MG63 (cell line): ENCODE data around the gene PLK3. TPM values are rescaled to one million over a fixed set of nuclear protein-coding genes. Genes with fewer than 3 reads are reported as not detected.

Experiments used
- total RNA-seq: library from RNA; depleted of rRNA; stranded (reverse); fragments of >200 nt; shearing (Covaris generic); gene quantifications from 2 replicates; pipeline ENCODE4 v1.2.3, GENCODE V29; 2014; ENCODE audit warnings: low replicate concordance; rRNA removed

PLK3 gene
- total RNA-seq, 1 experiment from 2014 or later = 5.3 TPM

Other genes with a start within 250 kb of the PLK3 start
- gene TMEM53, start 125.9 kb upstream of the PLK3 start, total RNA-seq = 1.5 and 10.6 TPM in 2 replicates
- not detected in 2 replicates for gene ARMH1, start 125.7 kb upstream of the PLK3 start, total RNA-seq
- gene RNU5D-1, start 69.2 kb upstream of the PLK3 start, total RNA-seq = not detected in 2 replicates
- 39.0 and 54.1 TPM in 2 replicates for gene KIF2C, start 60.5 kb upstream of the PLK3 start, total RNA-seq
- gene RPS8, start 24.8 kb upstream of the PLK3 start, total RNA-seq = 2,690 and 3,127 TPM in 2 replicates
- gene BEST4, start 12.2 kb upstream of the PLK3 start, total RNA-seq = not detected in 2 replicates
- gene DYNLT4, start 7.0 kb downstream of the PLK3 start, total RNA-seq = not detected in 2 replicates
- 1.0 and 1.2 TPM in 2 replicates for gene BTBD19, start 8.1 kb downstream of the PLK3 start, total RNA-seq
- not detected in 2 replicates for gene PTCH2, start 42.9 kb downstream of the PLK3 start, total RNA-seq
- 81.1 and 101 TPM in 2 replicates for gene EIF2B3, start 186.2 kb downstream of the PLK3 start, total RNA-seq
- 5.2 and 9.2 TPM in 2 replicates for gene HECTD3, start 210.9 kb downstream of the PLK3 start, total RNA-seq
- 99.8 and 133 TPM in 2 replicates for gene UROD, start 211.9 kb downstream of the PLK3 start, total RNA-seq